Breast epithelium (tissue), 4 donors: ENCODE data around the gene AKIP1. TPM values are rescaled to one million over a fixed set of nuclear protein-coding genes. Genes with fewer than 3 reads are reported as not detected.

ENCODE experiments used
- DNase-seq, 2 donors: peaks; one replicate each; pipeline ENCODE4 v3.0.0-alpha.2; 2019; ENCODE audit warnings: low spot score in 2 of 2
- H3K27ac ChIP-seq, 2 donors: fragments of 200-600 bp; sonication (generic) in 1 of 2; one replicate each; pipeline ENCODE4 v1.5.1; 2016 to 2019; ENCODE audit warnings: mild to moderate bottlenecking in 1 of 2
- H3K27me3 ChIP-seq, 2 donors: fragments of 200-600 bp; sonication (generic) in 1 of 2; one replicate each; pipeline versions ENCODE4 v1.5.1 to v1.6.0; 2017 to 2019; ENCODE audit warnings: control low read depth in 1 of 2, mild to moderate bottlenecking in 1 of 2
- H3K36me3 ChIP-seq: fragments of 200-600 bp; one replicate; pipeline ENCODE4 v1.5.1; 2019
- H3K4me1 ChIP-seq, 2 donors: fragments of 200-600 bp; sonication (generic); one replicate each; pipeline ENCODE4 v1.5.1; 2016 to 2019; ENCODE audit warnings: control low read depth in 1 of 2
- H3K4me3 ChIP-seq, 3 donors: fragments of 200-600 bp; sonication (generic); 1 replicate in 2 of 3; 2 replicates in 1 of 3; pipeline ENCODE4 v1.5.1; 2016 to 2019; ENCODE audit warnings: mild to moderate bottlenecking in 3 of 3, moderate library complexity in 2 of 3
- H3K9me3 ChIP-seq, 2 donors: fragments of 200-600 bp; sonication (generic) in 1 of 2; one replicate each; pipeline ENCODE4 v1.5.1; 2016 to 2019; ENCODE audit warnings: control low read depth in 1 of 2
- CTCF ChIP-seq, 3 donors: fragments of 450-650 bp; IDR thresholded peaks; one replicate each; pipeline ENCODE4 v1.5.1; 2016 to 2017; ENCODE audit warnings: antibody characterized with exemption in 3 of 3, mild to moderate bottlenecking in 3 of 3, moderate library complexity in 3 of 3
- POLR2A ChIP-seq: fragments of 450-650 bp; IDR thresholded peaks from one replicate; pipeline ENCODE4 v1.6.1; 2016; ENCODE audit warnings: antibody characterized with exemption, mild to moderate bottlenecking, moderate library complexity
- POLR2AphosphoS5 ChIP-seq, 3 donors: sonication (generic); formaldehyde crosslinking; IDR thresholded peaks; one replicate each; pipeline ENCODE4 v1.6.1; 2017; ENCODE audit warnings: antibody characterized with exemption in 3 of 3
- intact Hi-C: fragments of 100-400 bp; cut with DNase I; formaldehyde crosslinking; loops from one replicate; pipeline ENCODE4 v1.15.1; 2023; ENCODE audit warnings: low total_unique reads
- total RNA-seq, 3 donors: library from RNA; depleted of rRNA; stranded (reverse); fragments of >200 nt; gene quantifications; one replicate each; pipeline ENCODE4 v1.1.0, GENCODE V29; 2016

The AKIP1 gene
- total RNA-seq, 3 donors from 2014 or later: 19.2 to 29.0 (median 27.5) TPM

- no peak for DNase-seq
- H3K36me3 ChIP-seq: no peaks in the 10 kb centered on the region
- intact Hi-C loops: no loop called here
- TF ChIP-seq POLR2A: no peak
- TF ChIP-seq POLR2AphosphoS5 (IDR thresholded peaks at IDR 0.05): no peak
- no peak for TF ChIP-seq CTCF (IDR thresholded peaks at IDR 0.05)
- H3K4me1 ChIP-seq: no peaks in the 10 kb centered on the region
- H3K27me3 ChIP-seq: no peaks in the 10 kb centered on the region
- H3K4me3 ChIP-seq: no peak overlapping the region
- H3K27ac ChIP-seq: no peak overlapping the region
- H3K9me3 ChIP-seq: no peaks in the 10 kb centered on the region
Observed at GRCh38 chr11:8905528-8906165, 5.3 kb upstream of the AKIP1 start.

GRCh38 chr11:8907116-8907515, 3.9 kb upstream of the AKIP1 start:
- no peak for DNase-seq
- Histone ChIP-seq H3K4me1 (no peaks in the 10 kb centered on the region), H3K27me3 (no peaks in the 10 kb centered on the region), H3K4me3 (no peak overlapping the region), H3K9me3 (no peaks in the 10 kb centered on the region), H3K27ac (no peak overlapping the region), H3K36me3 (no peaks in the 10 kb centered on the region)
- TF ChIP-seq POLR2AphosphoS5 (IDR thresholded peaks at IDR 0.05): no peak
- no peak for TF ChIP-seq CTCF (IDR thresholded peaks at IDR 0.05)
- no peak for TF ChIP-seq POLR2A
- intact Hi-C loops: no loop called here

- H3K27ac ChIP-seq: no peak overlapping the region
- no peaks in the 10 kb centered on the region for H3K36me3 ChIP-seq
- intact Hi-C loops: no loop called here
Observed at GRCh38 chr11:8908099-8908498, 2.9 kb upstream of the AKIP1 start.

GRCh38 chr11:8910649-8911026, 351 bp upstream of the AKIP1 start:
- TF ChIP-seq POLR2AphosphoS5 (IDR thresholded peaks at IDR 0.05): no peak
- no peak for TF ChIP-seq POLR2A
- no peak for TF ChIP-seq CTCF (IDR thresholded peaks at IDR 0.05)
- peak overlapping the region; percentile 86 to 95 for H3K27ac ChIP-seq
- H3K36me3 ChIP-seq: no peaks in the 10 kb centered on the region
- H3K4me3 ChIP-seq: peak overlapping the region; percentile 89 to 93 (median 91)
- no peak for DNase-seq
- intact Hi-C loops: no loop called here
- no peaks in the 10 kb centered on the region for H3K4me1 ChIP-seq
- H3K9me3 ChIP-seq: no peaks in the 10 kb centered on the region
- no peaks in the 10 kb centered on the region for H3K27me3 ChIP-seq

More at GRCh38 chr11:8908099-8908498, 2.9 kb upstream of the AKIP1 start:
- no peaks in the 10 kb centered on the region for H3K27me3 ChIP-seq
- H3K9me3 ChIP-seq: no peaks in the 10 kb centered on the region
- TF ChIP-seq POLR2A (no peak), CTCF (IDR thresholded peaks at IDR 0.05) (no peak), POLR2AphosphoS5 (IDR thresholded peaks at IDR 0.05) (no peak)
- no peak overlapping the region for H3K4me3 ChIP-seq
- no peak for DNase-seq
- H3K4me1 ChIP-seq: no peaks in the 10 kb centered on the region

- Histone ChIP-seq H3K36me3 (no peaks in the 10 kb centered on the region), H3K4me3 (peak overlapping the region; percentile 7 to 37 (median 8)), H3K27me3 (no peaks in the 10 kb centered on the region), H3K9me3 (no peaks in the 10 kb centered on the region), H3K4me1 (no peaks in the 10 kb centered on the region), H3K27ac (peak overlapping the region; percentile 67 to 84)
- no peak for TF ChIP-seq POLR2A
- peak in 2 of 3 donors; percentile 30 to 49 for TF ChIP-seq CTCF (IDR thresholded peaks at IDR 0.05)
- peak in 1 of 3 donors; percentile 13 for TF ChIP-seq POLR2AphosphoS5 (IDR thresholded peaks at IDR 0.05)
- intact Hi-C loops: no loop called here
- DNase-seq: no peak
Observed at GRCh38 chr11:8913961-8914660, 3.1 kb downstream of the AKIP1 start.
